SH-SY5Y (cell line): ENCODE results near the gene OR56A3.

Experiments used
- GATA2 ChIP-seq: IDR thresholded peaks from 2 replicates; pipeline ENCODE4 v1.6.1; 2011; ENCODE audit warnings: mild to moderate bottlenecking, low read depth, low read length
- GATA3 ChIP-seq: IDR thresholded peaks from 2 replicates; pipeline ENCODE4 v1.6.1; 2011; ENCODE audit warnings: low read depth, mild to moderate bottlenecking, low read length, moderate library complexity

OR56A3 gene, protein sequence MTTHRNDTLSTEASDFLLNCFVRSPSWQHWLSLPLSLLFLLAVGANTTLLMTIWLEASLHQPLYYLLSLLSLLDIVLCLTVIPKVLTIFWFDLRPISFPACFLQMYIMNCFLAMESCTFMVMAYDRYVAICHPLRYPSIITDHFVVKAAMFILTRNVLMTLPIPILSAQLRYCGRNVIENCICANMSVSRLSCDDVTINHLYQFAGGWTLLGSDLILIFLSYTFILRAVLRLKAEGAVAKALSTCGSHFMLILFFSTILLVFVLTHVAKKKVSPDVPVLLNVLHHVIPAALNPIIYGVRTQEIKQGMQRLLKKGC

DNA sequence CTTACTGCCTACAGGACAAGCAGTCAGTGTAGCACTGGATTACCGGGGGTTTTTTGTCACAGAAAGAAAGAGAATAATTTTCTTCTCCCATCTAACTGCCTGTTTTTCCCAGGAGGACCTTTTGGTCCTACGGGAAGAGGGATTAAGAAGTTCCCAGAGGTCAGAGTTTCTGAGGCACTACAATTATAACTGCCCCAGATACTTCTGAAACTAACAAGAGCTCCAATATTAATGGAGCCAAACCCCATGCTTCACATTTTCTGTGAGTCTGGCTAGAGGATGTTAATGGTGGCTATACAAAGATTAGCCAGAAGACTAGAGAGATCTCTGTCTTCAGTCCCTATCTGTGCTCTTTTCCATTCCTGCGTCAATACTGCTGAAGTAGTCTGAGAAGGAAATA is at the start of gene OR56A3:
Gene OR56A3 (plus strand): TSS at position 301 of the 400 bp plus-strand sequence. CDS start 5,096 bp downstream, outside the sequence.
- TF ChIP-seq GATA2 (no peak), GATA3 (no peak)

DNA sequence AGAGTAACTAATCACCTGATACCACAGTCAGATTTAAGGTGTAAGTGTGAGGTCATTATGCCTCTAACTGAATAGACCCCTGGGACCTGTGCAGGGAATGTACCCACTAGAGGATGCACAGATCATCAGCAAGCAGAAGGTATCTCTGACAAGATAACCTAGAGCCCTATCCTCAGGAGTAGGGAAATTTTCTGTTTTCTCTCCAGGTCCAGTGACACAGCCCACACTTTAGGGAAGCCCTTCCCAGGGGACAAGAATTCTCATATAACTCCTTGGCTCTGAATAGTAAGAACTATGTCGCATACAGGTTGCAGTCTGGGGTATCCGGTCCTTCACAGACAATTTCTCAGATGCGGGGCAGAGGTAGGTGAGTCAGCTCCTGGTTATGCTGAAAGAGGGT is 49.1 kb upstream of the OR56A3 start, which contains the start of gene OR52E5:
Gene OR52E5 (plus strand): TSS at position 301 of the 400 bp plus-strand sequence. CDS start 7,569 bp downstream, outside the sequence.
- no peak for TF ChIP-seq GATA2
- TF ChIP-seq GATA3, result no peak

DNA sequence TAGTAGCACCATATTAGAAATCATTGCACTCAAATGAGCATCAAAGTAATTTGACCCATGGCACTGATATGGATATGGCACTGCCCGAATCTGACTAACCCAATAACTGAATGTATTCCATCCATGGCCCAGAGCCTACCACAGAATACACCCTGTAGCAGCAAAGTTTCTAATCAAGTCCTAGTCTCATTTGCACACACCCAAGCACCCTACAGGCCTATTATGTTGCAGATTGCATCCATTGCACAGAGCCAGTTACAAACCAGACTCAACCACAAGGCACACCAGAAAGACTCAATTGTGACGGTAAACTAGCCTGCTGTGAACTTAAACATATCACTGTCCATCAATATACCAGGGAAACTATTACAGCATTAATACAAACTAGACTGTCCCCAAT is 42.5 kb upstream of the OR56A3 start:
- TF ChIP-seq GATA2, result no peak
- no peak for TF ChIP-seq GATA3

DNA sequence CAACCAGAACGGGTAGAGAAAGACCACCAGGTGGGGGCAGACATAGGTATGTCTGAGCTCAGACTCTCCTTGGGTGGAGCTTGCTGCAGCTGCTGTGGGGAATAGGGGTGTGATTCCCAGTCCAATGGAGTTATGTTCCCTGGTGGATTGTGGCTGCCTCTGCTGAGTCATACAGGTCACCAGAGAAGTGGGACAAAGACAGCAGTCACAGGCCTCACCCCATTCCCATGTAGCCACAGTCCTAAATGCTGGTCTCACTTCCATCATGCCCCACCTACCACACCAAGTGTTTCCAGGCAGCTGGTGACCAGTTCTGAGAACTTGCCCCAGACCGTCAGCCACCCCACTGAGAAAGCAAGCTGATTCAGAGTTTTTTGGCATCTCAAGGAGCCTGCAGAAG is 31.5 kb upstream of the OR56A3 start:
- TF ChIP-seq GATA3 (no peak), GATA2 (no peak)

DNA sequence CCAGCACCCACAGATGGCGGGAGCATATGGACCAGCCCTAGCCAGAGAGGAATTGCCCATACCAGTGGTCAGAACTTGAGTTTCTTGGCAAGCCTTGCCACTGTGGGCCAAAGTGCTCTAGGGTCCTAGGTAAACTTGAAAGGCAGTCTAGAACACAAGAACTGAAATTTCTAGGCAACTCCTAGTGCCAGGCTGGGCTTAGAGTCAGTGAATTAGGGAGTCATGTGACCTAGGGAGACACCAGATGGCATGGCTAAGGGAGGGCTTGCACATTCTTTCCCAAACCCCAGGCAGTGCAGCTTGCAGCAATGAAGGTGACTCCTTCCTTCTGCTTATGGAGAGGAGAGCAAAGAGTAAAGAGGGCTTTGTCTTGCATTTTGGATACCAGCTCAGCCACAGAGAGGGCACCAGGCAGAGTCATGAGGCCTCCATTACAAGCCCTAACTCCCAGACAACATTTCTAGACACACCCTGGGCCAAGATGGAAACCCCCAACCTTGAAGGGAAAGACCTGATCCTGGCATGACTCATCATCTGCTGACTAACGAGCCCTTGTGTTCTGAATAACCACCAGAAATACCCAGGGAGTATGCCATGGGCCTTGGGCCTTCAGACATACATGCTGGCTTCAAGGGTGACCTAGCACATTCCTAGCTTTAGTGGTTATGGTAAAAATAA is 19.2 kb upstream of the OR56A3 start:
- TF ChIP-seq GATA2 (no peak), GATA3 (no peak)

DNA sequence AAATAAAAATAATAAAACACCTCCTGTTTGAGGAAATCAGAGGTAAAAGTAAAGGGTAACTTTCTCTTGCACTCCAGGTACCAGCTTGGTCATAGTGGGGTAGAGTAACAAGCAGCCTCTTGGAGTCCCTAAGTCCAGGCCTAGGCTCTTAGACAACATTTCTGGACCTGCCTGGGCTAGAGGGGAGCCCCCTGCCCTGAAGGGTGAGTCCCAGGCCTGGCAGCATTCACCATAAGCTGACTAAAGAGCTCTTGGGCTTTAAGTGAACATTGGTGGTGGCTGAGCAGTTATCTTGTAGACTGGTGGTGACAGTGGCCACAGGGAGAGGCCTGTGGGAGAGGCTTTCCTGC is 18.6 kb upstream of the OR56A3 start:
- no peak for TF ChIP-seq GATA2
- TF ChIP-seq GATA3, result no peak

DNA sequence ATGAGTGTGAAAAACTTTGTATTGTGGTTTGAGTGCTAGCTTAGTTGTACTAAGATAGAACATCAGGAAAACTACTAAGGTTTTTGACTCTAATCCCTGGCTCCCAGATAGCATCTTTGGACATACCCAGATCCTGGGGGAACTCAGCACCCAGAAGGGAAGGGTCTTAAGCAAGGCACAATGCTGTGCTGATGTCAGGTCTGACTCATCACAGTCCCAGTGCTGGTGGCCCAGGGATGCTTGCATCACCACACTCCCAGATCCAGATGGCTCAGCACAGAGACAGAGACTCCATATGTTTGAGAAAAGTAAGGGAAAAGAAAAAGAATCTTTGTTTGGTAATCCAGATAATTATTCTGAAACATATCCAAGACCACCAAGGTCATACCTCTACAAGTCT is 18.3 kb upstream of the OR56A3 start:
- TF ChIP-seq GATA2 (no peak), GATA3 (no peak)

DNA sequence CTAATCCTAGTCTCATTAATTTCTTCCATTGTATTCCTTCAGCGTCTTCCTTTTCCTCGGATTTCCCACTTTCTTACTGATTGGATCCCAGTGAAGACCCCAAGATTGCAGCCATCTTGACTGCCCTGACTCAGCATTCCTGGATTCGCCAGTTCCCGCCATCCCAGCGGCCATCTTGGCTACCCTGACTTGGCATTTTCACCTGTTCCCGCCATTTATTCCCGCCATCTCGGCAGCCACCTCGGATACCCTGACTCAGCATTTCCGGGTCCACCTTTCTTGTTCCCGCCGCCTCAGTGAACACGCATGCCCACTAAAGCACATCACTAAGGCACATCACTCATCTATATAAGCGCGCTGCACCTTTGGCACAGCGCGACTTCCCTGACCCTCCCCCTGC is 13.8 kb upstream of the OR56A3 start:
- TF ChIP-seq GATA3 (no peak), GATA2 (no peak)

DNA sequence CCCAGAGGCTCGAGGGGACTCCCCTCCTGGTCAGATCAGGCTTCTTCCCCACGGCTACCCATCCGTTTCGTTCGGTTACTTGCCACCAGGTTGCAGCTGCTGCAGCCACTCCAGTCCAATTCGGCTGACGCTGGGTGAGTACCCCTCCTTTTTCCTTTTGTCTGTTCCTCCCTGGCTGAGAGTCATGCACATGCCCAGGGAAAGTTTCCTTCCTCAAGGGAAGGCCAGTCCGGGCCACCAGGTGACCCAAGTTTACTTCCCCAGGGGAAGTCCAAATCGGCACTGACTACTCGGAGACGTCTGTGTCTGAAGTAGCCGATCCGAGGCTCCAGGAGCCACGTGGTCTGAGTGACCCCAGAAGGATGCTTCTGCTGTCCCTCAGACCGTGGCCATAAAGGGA is 13.2 kb upstream of the OR56A3 start:
- TF ChIP-seq GATA3, result no peak
- no peak for TF ChIP-seq GATA2

DNA sequence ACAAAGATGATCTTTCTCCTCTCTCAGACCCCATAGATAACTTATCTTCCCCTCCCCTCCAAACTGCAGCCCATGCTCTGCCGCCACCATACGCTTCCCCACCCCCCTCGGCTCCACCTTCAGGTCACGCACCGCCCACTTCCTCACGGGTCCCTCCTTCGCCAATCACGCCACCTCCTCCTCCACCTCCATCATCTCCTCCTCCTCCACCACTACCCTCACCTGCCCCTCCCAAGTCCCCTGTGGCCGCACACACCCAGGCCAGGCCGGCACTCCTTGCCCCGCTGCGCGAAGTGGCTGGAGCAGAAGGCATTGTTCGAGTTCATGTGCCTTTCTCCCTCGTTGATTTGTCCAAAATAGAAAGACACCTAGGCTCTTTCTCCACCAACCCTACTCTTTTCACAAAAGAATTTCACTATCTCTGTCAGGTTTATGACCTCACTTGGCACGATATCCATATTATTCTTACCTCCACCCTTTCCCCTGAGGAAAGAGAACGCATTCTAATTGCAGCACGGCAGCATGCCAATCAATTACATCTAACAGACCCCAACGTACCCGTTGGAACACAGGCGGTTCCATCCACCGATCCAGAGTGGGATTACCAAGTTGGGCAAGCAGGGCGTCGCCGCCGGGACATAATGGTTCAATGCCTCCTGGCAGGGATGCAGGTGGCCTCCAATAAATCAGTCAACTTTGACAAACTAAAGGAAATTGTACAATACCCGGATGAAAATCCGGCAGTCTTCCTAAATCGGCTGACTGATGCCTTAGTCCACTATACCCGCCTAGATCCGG is 12.3 kb upstream of the OR56A3 start:
- TF ChIP-seq GATA2 (no peak), GATA3 (no peak)

DNA sequence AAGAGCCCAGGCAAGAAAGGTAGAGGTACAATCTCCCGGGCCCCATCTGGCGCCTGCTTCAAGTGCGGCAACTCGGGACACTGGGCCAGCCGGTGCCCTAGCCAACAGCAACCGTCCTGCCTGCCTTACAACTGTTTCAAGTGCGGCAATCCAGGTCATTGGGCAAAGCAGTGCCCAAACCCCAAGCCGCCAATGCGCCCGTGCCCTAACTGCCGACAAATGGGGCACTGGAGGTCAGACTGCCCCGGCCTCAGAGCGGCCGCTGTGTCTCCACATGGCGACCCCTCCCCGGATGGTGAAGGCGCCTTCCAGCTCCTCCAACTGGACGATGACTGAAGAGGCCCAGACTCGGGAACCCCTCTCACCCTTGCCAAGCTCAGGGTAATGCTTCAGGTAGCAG is 11.4 kb upstream of the OR56A3 start:
- TF ChIP-seq GATA2 (no peak), GATA3 (no peak)

DNA sequence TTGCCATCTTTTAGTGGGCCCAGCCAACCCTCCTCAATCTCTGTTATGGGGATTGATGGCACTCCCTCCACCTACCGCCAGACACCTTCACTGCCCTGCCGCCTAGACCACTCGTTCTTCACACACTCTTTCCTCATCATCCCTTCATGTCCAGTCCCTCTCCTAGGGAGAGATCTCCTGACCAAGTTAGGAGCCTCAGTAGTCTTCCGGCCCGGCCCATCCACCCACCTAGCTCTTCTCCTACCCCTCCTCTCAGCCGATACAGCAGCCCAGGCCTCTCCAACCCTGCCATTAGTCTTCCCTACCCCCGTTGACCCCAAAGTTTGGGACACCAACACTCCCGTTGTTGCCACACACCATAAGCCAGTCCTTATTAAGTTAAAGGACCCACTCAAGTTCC is 11.0 kb upstream of the OR56A3 start:
- TF ChIP-seq GATA3 (no peak), GATA2 (no peak)

DNA sequence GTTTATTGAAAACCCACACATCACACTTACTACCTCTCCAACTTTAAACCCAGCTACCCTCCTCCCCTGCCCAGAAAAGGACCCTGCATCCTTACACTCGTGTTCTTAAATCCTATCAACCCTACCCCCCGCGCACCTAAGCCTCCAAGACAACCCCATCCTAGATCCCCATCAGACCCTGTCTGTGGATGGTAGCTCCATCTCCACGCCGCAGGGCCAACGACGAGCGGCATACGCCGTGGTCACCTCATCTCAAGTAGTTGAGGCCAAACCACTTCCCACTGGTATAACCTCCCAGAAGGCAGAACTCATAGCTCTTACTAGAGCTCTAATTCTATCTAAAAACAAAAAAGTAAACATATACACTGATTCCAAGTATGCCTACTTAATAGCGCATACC is 9.4 kb upstream of the OR56A3 start:
- TF ChIP-seq GATA3, result no peak
- no peak for TF ChIP-seq GATA2

DNA sequence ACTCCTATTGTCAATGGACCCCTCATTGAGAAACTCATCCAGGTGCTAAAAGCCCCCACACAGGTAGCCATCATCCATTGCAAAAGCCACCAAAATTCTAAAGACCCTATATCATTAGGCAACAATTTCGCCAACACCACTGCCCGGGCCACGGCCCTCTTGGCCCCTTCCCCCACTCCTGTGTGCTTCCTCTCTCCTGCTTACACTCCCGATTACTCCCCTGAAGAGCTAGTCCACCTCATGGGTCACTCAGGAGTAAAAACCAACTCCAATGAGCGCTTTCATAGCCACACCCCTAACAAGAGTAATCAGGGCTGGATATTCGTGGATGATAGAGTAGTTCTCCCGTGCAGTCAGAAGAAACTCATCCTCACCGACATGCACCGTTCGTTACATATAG is 8.9 kb upstream of the OR56A3 start:
- TF ChIP-seq GATA3, result no peak
- TF ChIP-seq GATA2, result no peak

DNA sequence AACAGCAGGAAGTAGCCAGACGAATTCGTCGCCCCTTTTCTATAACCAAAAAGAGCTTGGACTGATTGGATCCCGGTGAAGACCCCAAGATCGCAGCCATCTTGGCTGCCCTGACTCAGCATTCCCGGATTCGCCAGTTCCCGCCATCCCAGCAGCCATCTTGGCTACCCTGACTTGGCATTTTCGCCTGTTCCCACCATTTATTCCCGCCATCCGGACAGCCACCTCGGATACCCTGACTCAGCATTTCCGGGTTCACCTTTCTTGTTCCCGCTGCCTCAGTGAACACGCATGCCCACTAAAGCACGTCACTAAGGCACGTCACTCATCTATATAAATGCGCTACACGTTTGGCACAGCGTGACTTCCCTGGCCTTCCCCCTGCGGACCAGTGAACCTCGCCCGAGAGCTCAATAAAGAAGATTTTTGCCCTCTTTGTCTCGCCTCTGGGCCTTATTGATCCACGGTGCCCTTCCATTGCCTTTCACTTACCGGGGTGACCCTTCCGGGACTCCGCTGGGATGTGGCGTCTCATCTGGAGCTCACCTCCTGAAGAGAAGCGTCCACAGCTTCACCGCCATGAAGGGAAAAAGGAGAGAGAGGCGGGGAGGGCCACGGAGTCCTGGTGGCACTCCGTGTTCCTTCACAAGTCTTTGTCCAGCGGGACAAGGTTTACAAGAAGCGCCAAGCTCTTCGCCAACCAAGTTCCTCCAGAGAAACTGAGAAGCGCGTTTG is 4.0 kb upstream of the OR56A3 start:
- no peak for TF ChIP-seq GATA3
- TF ChIP-seq GATA2, result no peak
